Astrocyte of the cerebellum (primary cell): ENCODE data around the gene FOXO4.
A peak's percentile ranks its signal among the peaks of the same experiment; 100 is the strongest.
"Not testable (repeated sequence)": the region's sequence is repeated elsewhere in the genome, so short reads cannot be mapped to it uniquely, and the experiment has no call there.

Source experiments
- DNase-seq: peaks from one replicate; pipeline ENCODE4 v3.0.0-alpha.2; 2011; ENCODE audit warnings: low read depth
- H3K4me3 ChIP-seq: 2 replicates; pipeline ENCODE4 v1.5.1; 2011; ENCODE audit warnings: mild to moderate bottlenecking, low read depth, low read length, moderate library complexity
- in situ Hi-C: cut with HindIII; loops from 2 replicates; pipeline ENCODE4 v1.10.0; 2017; ENCODE audit warnings: low sequenced_read_pairs
- TF ChIP-seq, protein P1 (sequence below): IDR thresholded peaks from 2 replicates; pipeline ENCODE4 v1.5.1; 2012; ENCODE audit warnings: low read length, low read depth, moderate library complexity, mild to moderate bottlenecking; ENCODE audit errors: missing control alignments

FOXO4 gene, protein sequence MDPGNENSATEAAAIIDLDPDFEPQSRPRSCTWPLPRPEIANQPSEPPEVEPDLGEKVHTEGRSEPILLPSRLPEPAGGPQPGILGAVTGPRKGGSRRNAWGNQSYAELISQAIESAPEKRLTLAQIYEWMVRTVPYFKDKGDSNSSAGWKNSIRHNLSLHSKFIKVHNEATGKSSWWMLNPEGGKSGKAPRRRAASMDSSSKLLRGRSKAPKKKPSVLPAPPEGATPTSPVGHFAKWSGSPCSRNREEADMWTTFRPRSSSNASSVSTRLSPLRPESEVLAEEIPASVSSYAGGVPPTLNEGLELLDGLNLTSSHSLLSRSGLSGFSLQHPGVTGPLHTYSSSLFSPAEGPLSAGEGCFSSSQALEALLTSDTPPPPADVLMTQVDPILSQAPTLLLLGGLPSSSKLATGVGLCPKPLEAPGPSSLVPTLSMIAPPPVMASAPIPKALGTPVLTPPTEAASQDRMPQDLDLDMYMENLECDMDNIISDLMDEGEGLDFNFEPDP

DNA sequence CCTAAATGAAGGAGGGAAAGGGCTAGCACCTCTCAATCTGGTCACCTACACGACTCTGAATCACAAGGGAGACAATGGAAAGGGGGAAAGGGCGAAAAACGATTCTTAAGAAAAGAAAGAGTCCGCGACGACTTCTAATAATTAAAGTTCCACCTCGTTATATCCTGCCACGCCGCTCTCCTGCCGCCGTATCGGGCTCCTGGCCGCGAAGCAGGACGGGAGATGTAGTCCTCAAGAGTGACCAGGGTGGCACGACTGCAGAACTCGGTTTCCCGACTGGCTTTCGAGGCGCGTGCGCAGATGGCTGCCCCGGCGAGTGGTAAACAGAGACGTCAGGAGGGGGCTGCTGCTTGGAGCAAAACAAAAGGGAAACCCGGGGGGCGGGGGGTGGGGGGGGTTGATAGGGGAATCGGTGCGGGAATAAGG is at the start of gene FOXO4:
Gene FOXO4, plus strand, starts transcription at position 297 of the 426 bp plus-strand sequence. CDS start 678 bp downstream, outside the sequence.
- peak; percentile 72 for DNase-seq
- H3K4me3 ChIP-seq, result peak within 1 kb of the TSS; percentile 56
- TF ChIP-seq, protein P1, sequence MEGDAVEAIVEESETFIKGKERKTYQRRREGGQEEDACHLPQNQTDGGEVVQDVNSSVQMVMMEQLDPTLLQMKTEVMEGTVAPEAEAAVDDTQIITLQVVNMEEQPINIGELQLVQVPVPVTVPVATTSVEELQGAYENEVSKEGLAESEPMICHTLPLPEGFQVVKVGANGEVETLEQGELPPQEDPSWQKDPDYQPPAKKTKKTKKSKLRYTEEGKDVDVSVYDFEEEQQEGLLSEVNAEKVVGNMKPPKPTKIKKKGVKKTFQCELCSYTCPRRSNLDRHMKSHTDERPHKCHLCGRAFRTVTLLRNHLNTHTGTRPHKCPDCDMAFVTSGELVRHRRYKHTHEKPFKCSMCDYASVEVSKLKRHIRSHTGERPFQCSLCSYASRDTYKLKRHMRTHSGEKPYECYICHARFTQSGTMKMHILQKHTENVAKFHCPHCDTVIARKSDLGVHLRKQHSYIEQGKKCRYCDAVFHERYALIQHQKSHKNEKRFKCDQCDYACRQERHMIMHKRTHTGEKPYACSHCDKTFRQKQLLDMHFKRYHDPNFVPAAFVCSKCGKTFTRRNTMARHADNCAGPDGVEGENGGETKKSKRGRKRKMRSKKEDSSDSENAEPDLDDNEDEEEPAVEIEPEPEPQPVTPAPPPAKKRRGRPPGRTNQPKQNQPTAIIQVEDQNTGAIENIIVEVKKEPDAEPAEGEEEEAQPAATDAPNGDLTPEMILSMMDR, result no peak
- in situ Hi-C loops, result no loop called here

- in situ Hi-C loops, DNase-seq, H3K4me3 ChIP-seq: not testable (repeated sequence)
These were observed 47.8 kb upstream of the FOXO4 start for GRCh38 chrX:71047891-71048290.

GRCh38 chrX:71052721-71053120 is 42.9 kb upstream of the FOXO4 start:
- peak overlapping the region; percentile 7 for H3K4me3 ChIP-seq
- TF ChIP-seq, protein P1, result no peak
- in situ Hi-C loops, result no loop called here
- DNase-seq, result no peak

DNA sequence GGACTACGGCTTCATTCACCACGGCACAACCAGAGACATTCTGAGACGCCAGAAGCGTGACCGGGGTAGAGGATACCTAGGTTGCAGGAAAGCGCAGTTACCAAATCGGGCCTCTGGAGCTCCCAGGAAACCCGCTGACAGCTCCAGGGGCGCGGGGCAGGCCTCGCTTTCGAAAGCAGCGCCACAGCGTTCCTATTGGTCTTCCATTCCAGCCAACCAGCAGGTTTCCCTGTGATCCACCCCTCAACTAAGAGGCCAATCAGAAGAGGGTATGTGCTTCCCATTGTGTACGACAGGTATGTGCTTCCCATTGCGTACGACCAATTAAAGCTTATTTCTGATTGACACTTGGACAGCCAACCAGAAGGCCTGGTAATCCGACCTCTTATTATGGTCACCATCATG is 42.4 kb upstream of the FOXO4 start:
- H3K4me3 ChIP-seq, result peak overlapping the region; percentile 7
- in situ Hi-C loops, result no loop called here
- DNase-seq, result no peak
- TF ChIP-seq, protein P1, result no peak

DNA sequence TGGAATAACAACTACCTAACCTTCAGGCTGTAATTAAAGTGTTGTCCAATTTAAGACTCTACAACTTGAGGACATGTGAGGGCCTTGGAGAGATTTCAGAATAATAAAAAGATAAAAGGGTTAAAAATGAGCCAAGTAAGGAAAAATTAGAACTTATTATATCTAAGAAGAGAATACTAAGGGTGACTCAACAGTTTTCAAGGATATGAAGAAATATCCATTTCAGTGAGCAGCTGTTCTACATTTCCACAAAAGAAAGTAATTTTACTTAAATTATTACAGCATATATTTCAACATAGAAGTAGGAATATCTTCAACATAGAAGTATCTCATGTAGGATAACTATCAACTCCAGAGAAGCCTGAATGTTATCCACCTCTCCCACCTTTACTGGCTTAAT is 38.8 kb upstream of the FOXO4 start:
- DNase-seq, result no peak
- TF ChIP-seq, protein P1, result no peak
- in situ Hi-C loops, result no loop called here
- no peak overlapping the region for H3K4me3 ChIP-seq

GRCh38 chrX:71057848-71058530 is 37.7 kb upstream of the FOXO4 start:
- no peak overlapping the region for H3K4me3 ChIP-seq
- in situ Hi-C loops, result no loop called here
- DNase-seq, result no peak
- TF ChIP-seq, protein P1, result no peak

DNA sequence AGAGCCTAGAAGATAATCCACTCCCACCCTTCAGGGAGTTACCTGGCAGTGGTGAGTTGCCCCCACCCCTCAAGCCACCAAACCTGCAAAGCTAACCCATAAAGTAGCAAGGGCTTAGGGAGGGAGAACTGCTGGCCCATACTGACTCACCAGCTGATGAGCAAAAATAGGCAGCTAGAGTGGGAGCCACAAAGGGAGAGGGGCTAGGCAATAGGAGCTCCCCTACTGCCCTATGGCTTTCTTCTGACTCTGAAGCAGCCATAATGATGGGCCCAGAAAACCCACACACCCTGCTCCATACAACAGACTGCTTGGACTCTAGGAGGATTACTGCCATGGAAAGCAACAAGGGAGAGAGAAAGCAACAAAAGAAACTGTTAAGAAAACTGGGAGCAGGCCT is 35.5 kb upstream of the FOXO4 start:
- in situ Hi-C loops, result no loop called here
- no peak for DNase-seq
- H3K4me3 ChIP-seq, result no peak overlapping the region
- TF ChIP-seq, protein P1, result no peak
